NCI-H2107 (cell line): Measurements from ENCODE around the gene CHFR.
A peak's percentile ranks its signal among the peaks of the same experiment; 100 is the strongest.
"Not testable (repeated sequence)": the region's sequence is repeated elsewhere in the genome, so short reads cannot be mapped to it uniquely, and the experiment has no call there.

Experiments
- DNase-seq: peaks from one replicate; lab custom pipeline; 2025; lab: John Stamatoyannopoulos, UW

The CHFR gene

GRCh38 chr12:132840536-132840935 is 46.9 kb downstream of the CHFR start:
- no peak for DNase-seq

GRCh38 chr12:132839558-132840235 is 47.7 kb downstream of the CHFR start:
- DNase-seq, result no peak

GRCh38 chr12:132838410-132839080 is 48.9 kb downstream of the CHFR start:
- no peak for DNase-seq

GRCh38 chr12:132837693-132838409 is 49.6 kb downstream of the CHFR start:
- DNase-seq, result no peak

- no peak for DNase-seq
Observed at GRCh38 chr12:132836795-132837331, 50.5 kb downstream of the CHFR start.

GRCh38 chr12:132836230-132836629 is 51.2 kb downstream of the CHFR start:
- DNase-seq, result not testable (repeated sequence)

GRCh38 chr12:132835076-132836025 is 52.1 kb downstream of the CHFR start:
- no peak for DNase-seq

- no peak for DNase-seq
Observed at GRCh38 chr12:132834181-132834711, 53.2 kb downstream of the CHFR start.

- DNase-seq, result no peak
Observed at GRCh38 chr12:132833341-132833740, 54.1 kb downstream of the CHFR start.

GRCh38 chr12:132831771-132832170 is 55.6 kb downstream of the CHFR start:
- DNase-seq, result no peak

- peak; percentile 93 for DNase-seq
Observed at GRCh38 chr12:132828706-132829534, 58.5 kb downstream of the CHFR start, which contains the start of gene GOLGA3. TSS of gene GOLGA3 (minus strand) at chr12:132828869. CDS start at chr12:132822128, 6,741 bp downstream.

- DNase-seq, result no peak
Observed at GRCh38 chr12:132827763-132828703, 59.4 kb downstream of the CHFR start.

- DNase-seq, result no peak
Observed at GRCh38 chr12:132825861-132826260, 61.5 kb downstream of the CHFR start.

- no peak for DNase-seq
Observed at GRCh38 chr12:132825089-132825488, 62.3 kb downstream of the CHFR start.

- no peak for DNase-seq
Observed at GRCh38 chr12:132824053-132824452, 63.4 kb downstream of the CHFR start.

- no peak for DNase-seq
Observed at GRCh38 chr12:132818562-132818961, 68.8 kb downstream of the CHFR start.

GRCh38 chr12:132814232-132814631 is 73.2 kb downstream of the CHFR start:
- DNase-seq, result no peak

- no peak for DNase-seq
Observed at GRCh38 chr12:132813443-132813842, 74.0 kb downstream of the CHFR start.

- DNase-seq, result no peak
Observed at GRCh38 chr12:132812631-132813305, 74.6 kb downstream of the CHFR start.
